ENCODE data around the gene QRICH2. TPM values are rescaled to one million over a fixed set of nuclear protein-coding genes. Genes with fewer than 3 reads are reported as not detected.

Gene QRICH2
- total and polyA plus RNA-seq, 10 of the 15 experiments (the other 5 are each of a cell fraction or from before 2014, with no cell fraction given), result 0.04 to 0.72 (median 0.25) TPM

DNA sequence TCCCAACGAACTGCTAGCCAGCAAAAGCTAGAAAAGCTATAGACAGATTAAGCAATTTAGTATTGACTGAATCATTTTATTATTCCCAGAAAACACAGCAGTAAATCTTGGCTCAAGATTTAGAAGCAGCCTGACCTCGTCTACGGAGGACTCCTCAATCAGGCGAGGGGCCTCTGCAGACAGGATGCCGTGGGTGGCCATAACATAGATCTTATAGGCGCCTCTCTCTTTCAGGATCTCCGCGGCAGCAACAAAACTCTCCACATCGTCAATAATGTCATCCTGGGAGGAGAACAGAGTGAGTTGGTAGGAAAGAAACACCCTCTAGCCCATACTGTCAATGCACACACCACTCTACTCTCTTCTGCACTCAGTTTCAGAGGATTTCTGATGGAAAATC, 4.7 kb upstream of the QRICH2 start:
- POLR2A ChIA-PET, result no interaction called here
- no peak overlapping the region for H3K27ac ChIP-seq (ENCODE audit: control insufficient read depth, insufficient read depth)
- no TSS peak for BruUV-seq (replicated peaks)
- 88% methylated on average over 9 of the region's 9 CpGs for WGBS (ENCODE audit: insufficient coverage, insufficient replicate concordance, low lambda C conversion rate, missing lambda C conversion rate)
- no peak overlapping the region for H3K4me3 ChIP-seq
- intact Hi-C loops (cut with micrococcal nuclease; ENCODE audit: unreplicated experiment), result no loop called here
- no peaks in the 10 kb centered on the region for H4K20me1 ChIP-seq (ENCODE audit: control insufficient read depth, insufficient read depth)
- SMC1A ChIA-PET (ENCODE audit: uncharacterized antibody, unreplicated experiment), result interaction anchor here (0.6 kb wide), 1 partner anchor 24 kb away, joined by 3 read pairs; no protein-coding TSS in a partner anchor
- no peak overlapping the region for H3K9ac ChIP-seq (ENCODE audit: control insufficient read depth, insufficient read depth, low read length)
- CTCF ChIA-PET, result interaction anchor here (0.5 to 1.3 kb wide), 3 partner anchors 9 to 93 kb away, joined by 3 to 5 read pairs (median 4); no protein-coding TSS in a partner anchor
- H3K4me2 ChIP-seq (ENCODE audit: control insufficient read depth, insufficient read depth), result no peak overlapping the region
- in situ Hi-C loops (cut with MboI), result no loop called here
- DNase-seq (ENCODE audit: low read depth, low spot score) (no peak), ATAC-seq (no peak), FAIRE-seq (no peak)
- H3K27me3 ChIP-seq (replicated peaks in 1 of 2; ENCODE audit: control insufficient read depth in 2 of 2, insufficient read depth in 2 of 2, low read length in 1 of 2), result no peaks in the 10 kb centered on the region
- peaks cover 3 to 4% of the 10 kb centered on the region in 2 experiments for H3K36me3 ChIP-seq (ENCODE audit: control insufficient read depth in 2 of 2, insufficient read depth in 2 of 2, low read length in 1 of 2)
- RAD21 ChIA-PET (ENCODE audit: unreplicated experiment), result no interaction called here
- no peaks in the 10 kb centered on the region for H3K9me3 ChIP-seq (replicated peaks; ENCODE audit: control insufficient read depth, insufficient read depth, low read length)
- no peak overlapping the region for H2AFZ ChIP-seq (ENCODE audit: control insufficient read depth, low read depth, low read length)
- H3K4me1 ChIP-seq (ENCODE audit: control insufficient read depth, insufficient read depth, low read length), result no peaks in the 10 kb centered on the region
- H3K79me2 ChIP-seq (ENCODE audit: control insufficient read depth, insufficient read depth, low read length), result no peaks in the 10 kb centered on the region
- TF ChIP-seq TCF3 (IDR thresholded peaks at IDR 0.05; ENCODE audit: borderline replicate concordance, insufficient read depth, low read depth, low read length) (no peak), POU2F2 (IDR thresholded peaks at IDR 0.05; ENCODE audit: borderline replicate concordance, low read depth, low read length) (no peak), BHLHE40 (IDR thresholded peaks at IDR 0.05; ENCODE audit: borderline replicate concordance in 1 of 2, low read depth in 2 of 2, low read length in 1 of 2) (no peak), FOXK2 (IDR thresholded peaks at IDR 0.05) (no peak), EED (IDR thresholded peaks at IDR 0.05; ENCODE audit: low read depth) (no peak), EP300 (IDR thresholded peaks at IDR 0.05; ENCODE audit: borderline replicate concordance in 1 of 2, control insufficient read depth in 1 of 2, low read depth in 2 of 2, low read length in 2 of 2) (no peak), LARP7 (IDR thresholded peaks at IDR 0.05) (no peak), ZBED1 (IDR thresholded peaks at IDR 0.05; ENCODE audit: borderline replicate concordance) (no peak), MXI1 (IDR thresholded peaks at IDR 0.05; ENCODE audit: low read depth, low read length) (no peak), EGR1 (IDR thresholded peaks at IDR 0.05; ENCODE audit: borderline replicate concordance in 1 of 2, low read depth in 2 of 2, low read length in 2 of 2) (no peak), SIN3A (IDR thresholded peaks at IDR 0.05; ENCODE audit: low read depth, low read length) (no peak), ZSCAN29 (IDR thresholded peaks at IDR 0.05) (no peak), CBX5 (IDR thresholded peaks at IDR 0.05; ENCODE audit: low read depth) (no peak), SREBF2 (IDR thresholded peaks at IDR 0.05; ENCODE audit: low read length) (no peak), STAT3 (IDR thresholded peaks at IDR 0.05; ENCODE audit: low read depth, low read length) (no peak)
- TF ChIP-seq, protein P1, sequence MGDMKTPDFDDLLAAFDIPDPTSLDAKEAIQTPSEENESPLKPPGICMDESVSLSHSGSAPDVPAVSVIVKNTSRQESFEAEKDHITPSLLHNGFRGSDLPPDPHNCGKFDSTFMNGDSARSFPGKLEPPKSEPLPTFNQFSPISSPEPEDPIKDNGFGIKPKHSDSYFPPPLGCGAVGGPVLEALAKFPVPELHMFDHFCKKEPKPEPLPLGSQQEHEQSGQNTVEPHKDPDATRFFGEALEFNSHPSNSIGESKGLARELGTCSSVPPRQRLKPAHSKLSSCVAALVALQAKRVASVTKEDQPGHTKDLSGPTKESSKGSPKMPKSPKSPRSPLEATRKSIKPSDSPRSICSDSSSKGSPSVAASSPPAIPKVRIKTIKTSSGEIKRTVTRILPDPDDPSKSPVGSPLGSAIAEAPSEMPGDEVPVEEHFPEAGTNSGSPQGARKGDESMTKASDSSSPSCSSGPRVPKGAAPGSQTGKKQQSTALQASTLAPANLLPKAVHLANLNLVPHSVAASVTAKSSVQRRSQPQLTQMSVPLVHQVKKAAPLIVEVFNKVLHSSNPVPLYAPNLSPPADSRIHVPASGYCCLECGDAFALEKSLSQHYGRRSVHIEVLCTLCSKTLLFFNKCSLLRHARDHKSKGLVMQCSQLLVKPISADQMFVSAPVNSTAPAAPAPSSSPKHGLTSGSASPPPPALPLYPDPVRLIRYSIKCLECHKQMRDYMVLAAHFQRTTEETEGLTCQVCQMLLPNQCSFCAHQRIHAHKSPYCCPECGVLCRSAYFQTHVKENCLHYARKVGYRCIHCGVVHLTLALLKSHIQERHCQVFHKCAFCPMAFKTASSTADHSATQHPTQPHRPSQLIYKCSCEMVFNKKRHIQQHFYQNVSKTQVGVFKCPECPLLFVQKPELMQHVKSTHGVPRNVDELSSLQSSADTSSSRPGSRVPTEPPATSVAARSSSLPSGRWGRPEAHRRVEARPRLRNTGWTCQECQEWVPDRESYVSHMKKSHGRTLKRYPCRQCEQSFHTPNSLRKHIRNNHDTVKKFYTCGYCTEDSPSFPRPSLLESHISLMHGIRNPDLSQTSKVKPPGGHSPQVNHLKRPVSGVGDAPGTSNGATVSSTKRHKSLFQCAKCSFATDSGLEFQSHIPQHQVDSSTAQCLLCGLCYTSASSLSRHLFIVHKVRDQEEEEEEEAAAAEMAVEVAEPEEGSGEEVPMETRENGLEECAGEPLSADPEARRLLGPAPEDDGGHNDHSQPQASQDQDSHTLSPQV (IDR thresholded peaks at IDR 0.05), result no peak
- TF ChIP-seq, protein P2, sequence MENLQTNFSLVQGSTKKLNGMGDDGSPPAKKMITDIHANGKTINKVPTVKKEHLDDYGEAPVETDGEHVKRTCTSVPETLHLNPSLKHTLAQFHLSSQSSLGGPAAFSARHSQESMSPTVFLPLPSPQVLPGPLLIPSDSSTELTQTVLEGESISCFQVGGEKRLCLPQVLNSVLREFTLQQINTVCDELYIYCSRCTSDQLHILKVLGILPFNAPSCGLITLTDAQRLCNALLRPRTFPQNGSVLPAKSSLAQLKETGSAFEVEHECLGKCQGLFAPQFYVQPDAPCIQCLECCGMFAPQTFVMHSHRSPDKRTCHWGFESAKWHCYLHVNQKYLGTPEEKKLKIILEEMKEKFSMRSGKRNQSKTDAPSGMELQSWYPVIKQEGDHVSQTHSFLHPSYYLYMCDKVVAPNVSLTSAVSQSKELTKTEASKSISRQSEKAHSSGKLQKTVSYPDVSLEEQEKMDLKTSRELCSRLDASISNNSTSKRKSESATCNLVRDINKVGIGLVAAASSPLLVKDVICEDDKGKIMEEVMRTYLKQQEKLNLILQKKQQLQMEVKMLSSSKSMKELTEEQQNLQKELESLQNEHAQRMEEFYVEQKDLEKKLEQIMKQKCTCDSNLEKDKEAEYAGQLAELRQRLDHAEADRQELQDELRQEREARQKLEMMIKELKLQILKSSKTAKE (IDR thresholded peaks at IDR 0.05; ENCODE audit: low read depth, poor library complexity, severe bottlenecking), result no peak
- TF ChIP-seq, protein P3, sequence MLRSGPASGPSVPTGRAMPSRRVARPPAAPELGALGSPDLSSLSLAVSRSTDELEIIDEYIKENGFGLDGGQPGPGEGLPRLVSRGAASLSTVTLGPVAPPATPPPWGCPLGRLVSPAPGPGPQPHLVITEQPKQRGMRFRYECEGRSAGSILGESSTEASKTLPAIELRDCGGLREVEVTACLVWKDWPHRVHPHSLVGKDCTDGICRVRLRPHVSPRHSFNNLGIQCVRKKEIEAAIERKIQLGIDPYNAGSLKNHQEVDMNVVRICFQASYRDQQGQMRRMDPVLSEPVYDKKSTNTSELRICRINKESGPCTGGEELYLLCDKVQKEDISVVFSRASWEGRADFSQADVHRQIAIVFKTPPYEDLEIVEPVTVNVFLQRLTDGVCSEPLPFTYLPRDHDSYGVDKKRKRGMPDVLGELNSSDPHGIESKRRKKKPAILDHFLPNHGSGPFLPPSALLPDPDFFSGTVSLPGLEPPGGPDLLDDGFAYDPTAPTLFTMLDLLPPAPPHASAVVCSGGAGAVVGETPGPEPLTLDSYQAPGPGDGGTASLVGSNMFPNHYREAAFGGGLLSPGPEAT (IDR thresholded peaks at IDR 0.05; ENCODE audit: low read depth), result no peak
